GM18498 (cell line): ENCODE results near the gene PGBD5.

Experiments used
- ATAC-seq: cut with Tn5 transposase; IDR thresholded peaks from one replicate; pipeline ENCODE4 v1.9.1; 2021; ENCODE audit warnings: mild to moderate bottlenecking, moderate library complexity; ENCODE audit not compliant: unreplicated experiment

The PGBD5 gene

GRCh38 chr1:230398856-230399255, 27.3 kb downstream of the PGBD5 start:
- ATAC-seq = no peak

- ATAC-seq = no peak
Observed at GRCh38 chr1:230396966-230397365, 29.2 kb downstream of the PGBD5 start.

GRCh38 chr1:230395932-230396331, 30.2 kb downstream of the PGBD5 start:
- no peak for ATAC-seq

GRCh38 chr1:230394741-230395140, 31.4 kb downstream of the PGBD5 start:
- no peak for ATAC-seq

- no peak for ATAC-seq
Observed at GRCh38 chr1:230394134-230394533, 32.0 kb downstream of the PGBD5 start.

- ATAC-seq = no peak
Observed at GRCh38 chr1:230393722-230394121, 32.4 kb downstream of the PGBD5 start.

GRCh38 chr1:230392920-230393521, 33.1 kb downstream of the PGBD5 start:
- ATAC-seq = no peak

GRCh38 chr1:230392536-230392909, 33.6 kb downstream of the PGBD5 start:
- ATAC-seq = no peak

- no peak for ATAC-seq
Observed at GRCh38 chr1:230391776-230392535, 34.2 kb downstream of the PGBD5 start.

- no peak for ATAC-seq
Observed at GRCh38 chr1:230390371-230390770, 35.8 kb downstream of the PGBD5 start.

GRCh38 chr1:230387876-230388275, 38.3 kb downstream of the PGBD5 start:
- ATAC-seq = no peak

- ATAC-seq = no peak
Observed at GRCh38 chr1:230387296-230387695, 38.8 kb downstream of the PGBD5 start.

GRCh38 chr1:230386637-230387262, 39.4 kb downstream of the PGBD5 start:
- ATAC-seq = no peak

GRCh38 chr1:230385930-230386329, 40.2 kb downstream of the PGBD5 start:
- no peak for ATAC-seq

- no peak for ATAC-seq
Observed at GRCh38 chr1:230385158-230385450, 41.0 kb downstream of the PGBD5 start.

- no peak for ATAC-seq
Observed at GRCh38 chr1:230384380-230385157, 41.6 kb downstream of the PGBD5 start.

- no peak for ATAC-seq
Observed at GRCh38 chr1:230383425-230383824, 42.7 kb downstream of the PGBD5 start.

GRCh38 chr1:230382001-230382491, 44.1 kb downstream of the PGBD5 start:
- ATAC-seq = no peak

GRCh38 chr1:230381585-230381984, 44.5 kb downstream of the PGBD5 start:
- ATAC-seq = no peak

- ATAC-seq = no peak
Observed at GRCh38 chr1:230381049-230381467, 45.1 kb downstream of the PGBD5 start.

GRCh38 chr1:230379928-230380327, 46.2 kb downstream of the PGBD5 start:
- ATAC-seq = no peak
